Stimulated activated CD4-positive, alpha-beta T cell treated with anti-CD3 and anti-CD28 coated beads, Interleukin-4, amount 100 ng/mL, for 24 hours (primary cell): ENCODE results near the gene PROX1.

Source experiments
- DNase-seq: peaks from one replicate; pipeline ENCODE4 v3.0.0-alpha.2; 2020

Gene PROX1

DNA sequence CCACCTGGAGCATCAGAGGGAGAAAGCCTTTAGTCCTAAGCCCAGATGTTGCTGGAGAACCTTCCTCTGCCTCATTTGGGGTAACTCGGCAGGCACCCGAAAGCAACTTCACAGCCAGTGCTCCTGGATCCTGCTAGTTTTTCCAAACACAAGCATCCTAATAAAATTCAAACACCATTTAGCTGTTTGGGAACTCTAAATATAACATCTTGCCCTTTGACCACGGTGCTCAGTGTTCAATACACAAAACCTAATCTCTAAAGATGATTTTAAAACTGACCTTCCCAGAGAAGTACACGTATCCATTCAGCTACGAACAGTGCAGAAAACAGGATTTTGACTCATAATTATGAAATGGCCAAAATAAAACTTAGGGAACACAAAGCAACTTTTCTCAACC lies 40.3 kb downstream of the PROX1 start:
- no peak for DNase-seq

DNA sequence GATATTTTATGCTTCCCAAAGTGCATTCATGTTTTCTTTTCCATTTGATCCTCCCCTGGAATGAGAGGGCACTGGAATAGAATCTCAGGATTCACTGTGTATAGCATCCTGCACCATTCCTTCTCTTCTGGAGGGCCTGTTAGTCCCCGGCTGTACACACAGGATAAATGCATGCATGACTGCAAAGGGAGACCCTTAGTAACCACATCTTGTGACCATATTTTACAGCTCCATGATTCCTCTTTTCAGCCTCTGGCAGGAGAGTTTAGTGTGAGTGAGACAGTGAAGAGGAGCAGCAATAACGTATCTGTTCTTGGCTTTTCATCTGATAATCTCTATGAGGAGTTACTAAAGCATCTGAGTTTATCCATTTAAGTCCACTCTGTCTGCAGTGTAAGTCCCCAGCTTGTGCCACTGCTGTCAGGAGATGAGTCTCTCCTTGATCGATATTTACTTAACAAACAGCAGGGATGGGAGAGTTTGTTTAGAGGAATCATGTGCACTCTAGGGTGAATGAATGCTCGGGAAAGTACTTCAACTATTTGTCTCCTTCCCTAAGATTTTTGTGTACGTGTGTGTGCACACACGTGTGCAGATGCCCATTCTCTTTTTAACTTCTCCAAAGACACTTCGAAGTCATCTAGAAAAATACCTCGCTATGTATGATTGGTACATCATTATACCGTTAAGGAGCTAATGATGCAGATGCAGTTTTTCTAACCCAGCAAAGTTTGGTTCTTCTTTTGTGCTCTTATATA lies 41.1 kb downstream of the PROX1 start:
- DNase-seq: no peak

GRCh38 chr1:214029796-214030195 lies 42.0 kb downstream of the PROX1 start:
- DNase-seq: no peak

GRCh38 chr1:214031267-214031650 lies 43.5 kb downstream of the PROX1 start:
- DNase-seq: no peak

GRCh38 chr1:214037468-214037867 lies 49.7 kb downstream of the PROX1 start:
- no peak for DNase-seq

DNA sequence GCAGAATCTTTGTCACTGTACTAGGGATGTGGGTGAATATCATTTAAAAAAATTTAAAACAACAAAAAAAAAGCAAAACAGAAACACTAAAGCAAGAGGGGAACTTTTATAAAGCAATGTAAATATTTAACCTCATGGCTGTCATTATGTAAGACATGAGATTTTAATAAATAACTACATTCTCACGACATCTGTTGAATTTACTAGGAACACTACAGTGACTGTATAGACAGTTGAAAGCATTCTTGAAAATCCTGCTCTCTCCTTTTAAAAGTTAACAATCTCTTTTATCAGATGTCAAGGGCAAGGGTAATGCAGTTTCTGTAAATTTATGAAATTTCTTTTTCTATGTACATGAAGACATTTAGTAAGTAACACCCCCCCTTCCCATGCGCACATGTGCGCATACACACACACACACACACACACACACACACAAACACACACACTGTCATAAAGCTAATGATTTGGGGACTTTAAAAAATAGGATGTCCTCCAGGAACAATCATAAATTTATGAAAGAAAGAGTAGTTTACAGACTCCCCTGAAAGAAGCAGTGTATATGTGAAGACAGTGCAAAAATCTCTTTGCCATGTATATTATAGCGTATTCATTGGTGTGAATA lies 51.7 kb downstream of the PROX1 start:
- DNase-seq: no peak

GRCh38 chr1:214043167-214043566 lies 55.4 kb downstream of the PROX1 start:
- no peak for DNase-seq

DNA sequence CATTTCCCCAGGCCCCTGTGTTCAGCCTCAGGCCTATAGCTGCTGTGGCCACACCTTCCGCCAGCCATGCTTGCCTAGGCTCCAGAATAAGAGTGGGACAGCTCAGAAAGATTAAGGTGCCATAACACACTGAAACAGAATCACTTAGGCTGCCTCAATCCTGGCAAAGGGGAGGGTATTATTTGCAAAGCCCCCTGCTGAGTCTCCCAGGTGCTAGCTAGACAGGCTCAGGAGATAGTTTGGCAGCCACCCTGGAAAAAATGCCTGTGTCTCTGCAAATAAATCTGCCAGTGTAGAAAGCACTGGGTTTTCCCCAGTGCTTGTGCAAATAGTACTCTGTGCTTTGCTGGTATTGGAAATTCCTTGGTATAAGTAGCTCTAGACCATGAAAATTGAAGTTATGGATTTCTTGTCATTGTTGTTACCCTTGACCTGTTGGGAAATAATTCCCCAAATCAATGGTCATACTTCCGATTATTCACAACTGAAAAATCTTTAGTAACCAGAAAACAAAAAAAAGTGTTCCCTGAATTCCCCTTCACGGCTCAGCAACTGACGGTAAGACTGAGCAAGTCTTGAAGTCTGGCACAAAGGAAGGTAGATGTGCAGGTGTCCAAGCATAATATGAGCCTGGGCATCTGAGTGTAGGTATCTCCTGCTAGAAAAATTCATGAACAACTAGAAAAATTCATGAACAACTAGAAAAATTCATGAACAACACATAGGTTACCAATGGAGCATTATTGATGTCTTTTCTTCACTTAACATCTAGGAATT lies 56.9 kb downstream of the PROX1 start:
- no peak for DNase-seq

- DNase-seq: no peak
Measured at GRCh38 chr1:214050513-214051401, 63.0 kb downstream of the PROX1 start.

DNA sequence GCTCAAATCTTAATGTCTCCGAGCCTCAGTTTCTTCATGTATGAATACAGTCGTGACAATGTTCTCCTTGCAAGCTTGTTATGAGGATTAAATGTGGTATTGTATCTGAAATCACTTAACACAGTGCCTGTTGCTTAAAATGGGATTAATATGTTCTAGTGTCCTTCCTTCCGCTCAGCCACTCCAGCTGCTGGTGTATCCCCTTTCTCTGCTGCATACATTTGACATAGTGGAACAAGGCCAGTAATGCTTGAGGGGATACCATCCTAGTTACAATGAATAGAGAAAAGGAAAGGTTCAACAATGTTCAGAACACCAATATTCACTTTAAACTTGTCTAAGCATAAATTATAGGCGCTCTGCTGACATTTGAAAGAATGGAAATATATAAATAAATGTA lies 64.0 kb downstream of the PROX1 start:
- no peak for DNase-seq

- DNase-seq: no peak
Measured at GRCh38 chr1:214058076-214058475, 70.3 kb downstream of the PROX1 start.

GRCh38 chr1:214066190-214066589 lies 78.4 kb downstream of the PROX1 start:
- DNase-seq: no peak

- DNase-seq: no peak
Measured at GRCh38 chr1:214066936-214067335, 79.2 kb downstream of the PROX1 start.

DNA sequence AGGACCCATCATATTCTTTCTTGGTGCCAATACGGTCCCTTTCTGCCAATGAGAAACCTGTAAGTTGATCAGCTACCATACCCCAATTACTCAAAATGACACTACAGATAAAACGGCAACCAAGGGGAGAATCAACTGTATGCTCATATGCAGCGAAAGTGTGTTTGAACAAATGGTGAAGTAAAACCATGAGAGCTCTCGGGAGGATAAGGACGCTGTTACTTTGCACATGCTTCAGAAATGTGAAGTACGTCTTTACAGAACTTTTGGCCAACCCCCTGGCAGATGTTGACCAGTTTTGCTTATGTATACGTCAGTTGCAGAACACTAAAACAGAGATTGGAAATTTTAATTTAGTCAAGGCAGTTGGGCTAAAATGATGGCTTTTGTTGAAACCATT lies 79.6 kb downstream of the PROX1 start:
- DNase-seq: no peak

GRCh38 chr1:214067853-214068703 lies 80.3 kb downstream of the PROX1 start:
- DNase-seq: no peak

GRCh38 chr1:214068979-214069378 lies 81.2 kb downstream of the PROX1 start:
- no peak for DNase-seq

GRCh38 chr1:214071469-214071868 lies 83.7 kb downstream of the PROX1 start:
- DNase-seq: no peak

GRCh38 chr1:214072426-214073157 lies 84.8 kb downstream of the PROX1 start:
- no peak for DNase-seq

GRCh38 chr1:214074477-214074876 lies 86.7 kb downstream of the PROX1 start:
- DNase-seq: no peak

DNA sequence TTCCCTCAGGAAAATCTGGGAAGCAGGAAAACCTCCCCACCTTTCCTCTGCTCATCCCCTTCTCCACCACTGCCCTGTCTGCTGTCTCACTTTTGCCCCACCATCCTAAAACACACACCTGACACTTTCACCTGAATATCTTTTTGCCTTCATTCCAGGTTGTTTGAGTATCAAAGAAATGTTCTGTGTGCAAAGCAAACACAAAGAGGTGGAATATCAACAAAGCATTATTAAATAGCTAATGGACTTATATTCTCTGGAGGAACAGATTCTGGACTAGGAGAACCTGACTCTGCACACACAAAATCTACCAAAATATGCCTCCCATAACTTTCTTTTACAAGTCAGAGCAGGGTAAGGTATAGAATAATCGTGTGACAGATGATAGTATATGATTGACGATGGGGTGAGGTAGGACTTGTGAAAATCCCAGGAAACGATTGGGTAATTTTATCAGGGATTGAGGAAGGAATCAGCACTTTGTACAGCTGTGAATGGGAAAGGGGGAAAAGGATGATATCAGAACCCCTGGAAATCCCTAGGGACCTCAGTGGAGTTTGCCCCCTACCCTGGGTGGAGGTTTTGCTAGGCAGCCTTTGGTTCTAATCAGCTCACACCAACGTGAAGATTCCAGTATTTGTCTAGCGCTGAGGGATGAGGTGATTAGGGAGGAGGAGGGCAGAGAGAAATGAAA lies 87.7 kb downstream of the PROX1 start:
- no peak for DNase-seq
